Measurements from ENCODE around the gene ZXDC.

The ZXDC gene

GRCh38 chr3:126421573-126422119 is 54.0 kb downstream of the ZXDC start:
- H3K27ac ChIP-seq = no peak overlapping the region
- no peak for DNase-seq (ENCODE audit: low read depth, low spot score)

- H3K27ac ChIP-seq = no peak overlapping the region
- DNase-seq (ENCODE audit: low read depth, low spot score) = no peak
Observed at GRCh38 chr3:126419886-126420786, 55.6 kb downstream of the ZXDC start.

- DNase-seq (ENCODE audit: low read depth, low spot score) = no peak
- no peak overlapping the region for H3K27ac ChIP-seq
Observed at GRCh38 chr3:126419151-126419703, 56.5 kb downstream of the ZXDC start.

- DNase-seq (ENCODE audit: low read depth, low spot score) = no peak
- H3K27ac ChIP-seq = no peak overlapping the region
Observed at GRCh38 chr3:126418661-126419131, 57.0 kb downstream of the ZXDC start.

GRCh38 chr3:126417981-126418530 is 57.6 kb downstream of the ZXDC start:
- no peak for DNase-seq (ENCODE audit: low read depth, low spot score)
- no peak overlapping the region for H3K27ac ChIP-seq

GRCh38 chr3:126417515-126417914 is 58.2 kb downstream of the ZXDC start:
- no peak for DNase-seq (ENCODE audit: low read depth, low spot score)
- no peak overlapping the region for H3K27ac ChIP-seq

- no peak for DNase-seq (ENCODE audit: low read depth, low spot score)
Observed at GRCh38 chr3:126416943-126417342, 58.7 kb downstream of the ZXDC start.

GRCh38 chr3:126415661-126416591 is 59.8 kb downstream of the ZXDC start:
- DNase-seq (ENCODE audit: low read depth, low spot score) = no peak
- no peak overlapping the region for H3K27ac ChIP-seq

More at GRCh38 chr3:126416943-126417342, 58.7 kb downstream of the ZXDC start:
- H3K27ac ChIP-seq = no peak overlapping the region

- no peak overlapping the region for H3K27ac ChIP-seq
- no peak for DNase-seq (ENCODE audit: low read depth, low spot score)
Observed at GRCh38 chr3:126414961-126415660, 60.6 kb downstream of the ZXDC start.

GRCh38 chr3:126414406-126414805 is 61.3 kb downstream of the ZXDC start:
- no peak overlapping the region for H3K27ac ChIP-seq
- DNase-seq (ENCODE audit: low read depth, low spot score) = no peak

- no peak overlapping the region for H3K27ac ChIP-seq
- no peak for DNase-seq (ENCODE audit: low read depth, low spot score)
Observed at GRCh38 chr3:126413693-126414080, 62.0 kb downstream of the ZXDC start.

- H3K27ac ChIP-seq = no peak overlapping the region
- no peak for DNase-seq (ENCODE audit: low read depth, low spot score)
Observed at GRCh38 chr3:126412841-126413692, 62.6 kb downstream of the ZXDC start.

GRCh38 chr3:126408099-126408498 is 67.6 kb downstream of the ZXDC start:
- DNase-seq (ENCODE audit: low read depth, low spot score) = no peak
- no peak overlapping the region for H3K27ac ChIP-seq

GRCh38 chr3:126407412-126408044 is 68.2 kb downstream of the ZXDC start:
- no peak overlapping the region for H3K27ac ChIP-seq
- no peak for DNase-seq (ENCODE audit: low read depth, low spot score)

GRCh38 chr3:126406389-126407296 is 69.0 kb downstream of the ZXDC start:
- DNase-seq (ENCODE audit: low read depth, low spot score) = no peak
- no peak overlapping the region for H3K27ac ChIP-seq

- no peak overlapping the region for H3K27ac ChIP-seq
- DNase-seq (ENCODE audit: low read depth, low spot score) = no peak
Observed at GRCh38 chr3:126402666-126403302, 72.9 kb downstream of the ZXDC start.

GRCh38 chr3:126402178-126402577 is 73.5 kb downstream of the ZXDC start:
- no peak overlapping the region for H3K27ac ChIP-seq
- no peak for DNase-seq (ENCODE audit: low read depth, low spot score)

Data from epithelial cell of prostate (primary cell).